ENCODE results near the gene DNAAF3.

DNAAF3 gene

DNA sequence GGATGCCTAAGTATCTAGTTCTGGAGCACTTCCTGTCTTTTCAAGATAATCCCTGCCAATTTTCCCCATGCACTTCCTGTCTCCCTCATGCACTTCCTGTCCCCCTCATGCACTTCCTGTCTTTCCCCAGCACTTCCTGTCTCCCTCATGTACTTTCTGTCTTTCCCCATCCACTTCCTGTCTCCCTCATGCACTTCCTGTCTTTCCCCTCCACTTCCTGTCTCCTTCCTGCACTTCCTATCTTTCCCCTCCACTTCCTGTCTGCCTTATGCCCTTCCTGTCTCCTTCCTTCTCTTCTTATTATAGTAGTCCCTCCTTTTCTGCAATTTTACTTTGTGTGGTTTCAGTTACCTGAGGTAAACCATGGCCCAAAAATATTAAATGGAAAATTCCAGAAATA, 14.4 kb downstream of the DNAAF3 start:
- DNase-seq, result no peak

DNA sequence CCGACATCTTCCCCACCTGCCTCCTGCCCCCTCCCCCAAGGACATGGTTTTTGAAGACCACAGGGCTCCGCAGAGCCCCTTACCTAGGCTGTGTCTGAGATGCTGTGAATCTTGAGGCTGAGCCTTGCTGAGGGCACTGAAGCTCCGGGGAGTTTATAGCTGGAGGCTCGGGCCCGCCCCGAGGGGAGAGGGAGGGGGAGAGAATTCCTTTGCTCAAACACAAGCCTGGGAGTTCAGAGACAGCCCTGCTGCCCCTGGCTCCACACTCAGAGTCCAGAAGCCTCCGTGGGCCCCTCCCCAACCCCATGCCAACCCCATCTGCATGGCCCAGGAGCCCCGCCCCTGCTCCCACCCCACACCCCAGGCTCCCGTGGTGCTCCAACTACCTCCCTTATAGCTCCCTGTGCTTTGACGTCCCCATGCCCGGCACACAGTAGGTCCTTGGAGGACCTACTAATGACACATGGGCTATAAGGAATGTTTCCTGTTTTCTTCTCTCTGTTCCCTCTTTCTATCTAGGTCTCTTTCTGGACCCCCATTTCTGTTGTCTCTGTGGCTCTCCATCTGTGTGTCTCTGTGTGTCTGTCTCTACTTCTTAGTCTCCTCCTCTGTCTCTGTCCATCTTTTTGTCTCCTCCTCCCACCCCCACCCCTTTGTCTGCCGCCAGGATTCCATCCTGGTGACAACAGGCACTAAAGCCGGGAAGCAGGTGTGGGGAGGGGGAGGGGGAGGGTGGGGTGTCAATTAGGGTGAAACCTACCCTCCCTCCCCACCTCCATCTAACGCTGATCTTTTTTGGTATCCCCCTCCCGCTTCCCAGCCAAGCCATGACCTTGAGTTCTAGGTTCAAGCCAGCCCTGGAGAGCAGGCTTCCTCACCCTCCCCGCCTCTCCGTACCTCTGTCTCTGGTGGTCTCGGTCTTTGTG, 17.1 kb downstream of the DNAAF3 start, which contains the start of gene TNNT1:
Gene TNNT1 (minus strand): TSS at position 129 of the 926 bp plus-strand sequence. CDS start 2,049 bp downstream, outside the sequence.
- DNase-seq, result no peak

DNA sequence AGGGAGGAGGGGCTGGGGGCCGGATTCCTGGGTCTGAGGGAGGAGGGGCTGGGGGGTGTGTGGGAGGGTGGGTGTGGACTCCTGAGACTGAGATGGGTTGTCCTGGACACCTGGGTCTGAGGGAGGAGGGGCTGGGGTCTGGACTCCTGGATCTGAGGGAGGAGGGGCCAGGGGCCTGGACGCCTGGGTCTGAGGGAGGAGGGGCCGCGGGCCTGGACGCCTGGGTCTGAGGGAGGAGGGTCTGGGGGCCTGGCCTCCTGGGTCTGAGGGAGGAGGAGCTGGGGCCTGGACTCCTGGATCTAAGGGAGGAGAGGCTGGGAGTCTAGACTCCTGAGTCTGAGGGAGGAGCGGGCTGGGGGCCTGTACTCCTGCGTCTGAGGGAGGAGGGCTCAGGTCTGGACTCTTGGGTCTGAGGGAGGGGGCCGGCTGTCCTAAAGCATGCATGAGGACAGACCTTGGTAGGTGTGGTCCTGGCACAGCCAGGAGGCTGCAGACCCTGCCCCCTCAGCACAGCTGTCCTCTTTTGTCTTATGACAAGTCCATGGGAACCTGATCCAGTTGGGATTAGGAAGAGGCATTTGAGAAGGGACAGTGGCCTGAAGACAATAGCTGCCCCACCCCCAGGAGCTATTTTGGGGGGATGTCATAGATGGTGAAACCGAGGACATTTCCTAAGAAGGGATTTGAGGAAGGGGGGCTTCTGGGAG, 18.7 kb downstream of the DNAAF3 start:
- no peak for DNase-seq

DNA sequence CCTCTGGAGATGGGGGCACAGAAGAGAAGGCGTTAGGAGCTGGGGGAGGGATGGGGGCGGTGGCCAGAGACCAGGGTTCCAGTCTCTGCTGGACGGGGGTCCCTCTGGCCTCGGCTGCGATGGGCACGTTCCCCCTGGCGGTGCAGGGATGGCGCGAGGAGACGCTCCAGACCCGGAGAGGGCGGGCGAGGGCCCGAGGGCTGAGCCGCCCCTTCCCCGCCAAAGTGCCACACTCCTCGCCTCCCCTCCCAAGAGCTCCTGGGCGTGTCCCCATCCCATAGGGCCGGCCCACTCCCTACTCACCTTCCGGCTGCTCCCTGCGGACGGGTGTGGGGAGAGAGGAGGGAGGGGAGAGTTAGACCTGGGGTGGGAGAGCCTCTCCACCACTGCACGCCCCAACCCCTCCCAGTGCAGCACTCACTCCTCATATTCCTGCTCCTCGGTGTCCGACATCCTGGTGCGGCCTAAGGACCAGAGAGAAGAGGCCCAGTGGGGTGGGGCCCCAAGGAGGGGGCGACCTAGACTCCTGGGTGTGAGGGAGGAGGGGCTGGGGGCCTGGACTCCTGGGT, 19.6 kb downstream of the DNAAF3 start:
- DNase-seq, result peak in 1 of 2 experiments; percentile 29

DNA sequence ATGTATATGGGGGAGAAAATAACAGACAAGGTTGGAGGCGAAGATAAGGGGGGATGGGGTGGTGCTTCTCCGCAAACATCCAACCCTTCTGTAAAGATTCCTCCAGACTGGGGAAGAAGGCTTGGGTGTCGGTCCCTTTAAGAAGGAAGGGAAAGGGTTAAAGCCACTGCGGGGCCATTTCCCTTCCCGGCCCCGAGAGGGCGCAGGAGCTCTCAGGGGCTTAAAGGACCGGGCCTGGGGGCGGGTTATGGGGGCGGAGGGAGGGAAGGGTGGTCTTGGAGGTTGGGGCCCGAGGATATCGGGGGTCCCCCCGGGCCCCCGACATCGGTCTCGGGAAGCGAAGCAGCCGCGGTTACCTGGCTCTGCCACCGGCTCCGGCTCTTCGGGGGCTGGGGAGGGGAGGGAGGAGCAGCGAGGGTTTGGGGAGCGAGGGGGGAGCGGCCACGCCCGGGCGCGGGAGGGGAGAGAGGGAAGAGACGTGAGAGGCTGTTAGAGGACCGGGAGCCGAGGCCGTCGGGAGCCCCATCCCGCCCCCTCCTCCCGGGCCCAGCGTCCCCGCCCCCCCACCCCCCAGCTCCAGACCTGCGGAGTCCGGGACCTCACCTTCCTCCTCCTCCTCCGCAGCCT, 20.2 kb downstream of the DNAAF3 start:
- DNase-seq, result no peak

DNA sequence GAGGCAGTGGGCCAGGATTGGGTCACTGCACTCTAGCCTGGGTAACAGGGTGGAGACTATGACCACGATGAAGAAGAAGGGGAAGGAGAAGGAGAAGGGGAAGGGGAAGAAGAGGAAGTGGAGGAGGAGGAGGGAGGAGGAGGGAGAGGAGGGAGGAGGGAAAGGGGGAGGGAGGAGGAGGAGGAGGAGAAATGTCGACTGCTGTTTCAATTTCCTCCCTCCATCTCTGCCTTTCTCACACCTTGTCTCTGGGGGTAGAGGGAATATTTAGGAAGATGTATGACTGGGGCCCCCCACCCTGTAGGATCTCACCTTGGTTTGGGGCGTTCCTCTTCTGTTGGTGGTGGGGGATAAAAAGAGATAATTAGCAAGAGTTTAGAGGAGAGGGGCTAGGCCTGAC, 21.2 kb downstream of the DNAAF3 start:
- no peak for DNase-seq

DNA sequence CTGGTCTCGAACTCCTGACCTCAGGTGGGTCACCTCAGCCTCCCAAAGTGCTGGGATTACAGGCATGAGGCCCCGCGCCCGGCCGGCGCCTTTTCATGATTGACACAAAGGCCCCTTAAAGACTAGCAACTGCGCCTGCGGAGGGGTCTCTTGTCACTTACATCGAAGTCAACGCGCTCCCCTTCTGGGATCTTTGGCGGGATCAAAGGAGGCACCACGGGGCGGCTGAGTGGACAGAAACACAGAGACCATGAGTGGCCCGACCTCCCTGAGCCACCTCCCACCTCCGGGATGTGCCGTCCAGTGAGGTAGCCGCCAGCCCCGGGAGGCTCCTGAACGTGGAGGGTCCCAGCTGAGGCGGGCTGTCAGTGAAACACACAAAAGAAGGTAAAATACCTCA, 24.7 kb downstream of the DNAAF3 start:
- no peak for DNase-seq

DNA sequence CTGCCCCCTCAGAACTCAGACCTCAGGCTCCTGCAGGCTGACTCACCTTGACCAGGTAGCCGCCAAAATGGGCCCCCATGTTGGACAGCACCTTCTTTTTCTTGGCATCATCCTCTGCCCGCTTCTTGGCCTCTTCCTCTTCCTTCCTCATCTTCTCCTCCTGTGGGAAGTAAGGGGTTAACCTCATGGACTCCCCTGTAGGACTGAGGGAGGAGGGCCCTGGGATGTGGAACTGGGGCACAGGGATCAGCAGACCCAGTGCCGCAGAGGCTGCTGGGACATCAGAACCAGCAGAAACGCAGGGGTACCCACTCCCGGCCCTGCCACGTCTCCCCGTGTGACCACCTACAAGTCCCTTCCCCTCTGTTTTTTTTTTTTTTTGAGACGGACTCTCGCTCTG, 28.5 kb downstream of the DNAAF3 start:
- no peak for DNase-seq

DNA sequence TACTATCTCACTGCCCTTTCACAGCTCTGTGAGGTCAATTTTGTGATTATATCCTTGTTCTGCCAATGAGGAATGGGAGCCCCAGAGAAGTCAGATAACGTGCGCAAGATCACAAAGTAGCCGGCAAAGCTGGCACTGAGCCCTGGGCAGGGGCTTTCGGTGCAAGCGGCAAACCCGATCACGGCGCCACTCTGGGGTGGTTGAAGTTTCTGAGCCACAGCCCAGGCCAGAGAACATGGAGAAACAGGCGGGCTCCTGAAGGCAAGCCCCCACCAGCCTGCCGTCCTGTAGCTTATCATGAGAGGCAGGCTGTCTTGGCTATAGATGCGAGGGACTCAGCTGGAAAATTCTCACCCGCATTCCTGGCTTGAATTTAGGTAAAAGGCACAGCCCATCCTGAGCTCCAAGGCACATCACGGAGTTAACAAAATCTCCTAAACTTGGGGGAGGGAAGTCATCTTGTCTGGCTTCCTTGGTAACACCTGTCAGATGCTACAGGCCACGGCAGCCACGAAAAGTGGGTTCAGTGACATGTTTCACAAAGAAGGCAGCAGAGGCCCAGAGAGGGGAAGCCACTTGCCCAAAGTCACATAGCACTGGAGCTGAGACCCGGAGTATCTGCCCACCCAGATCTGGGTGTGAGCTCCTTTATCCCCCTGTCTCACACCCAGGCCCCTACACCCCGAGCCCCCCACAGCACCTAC, 29.9 kb downstream of the DNAAF3 start:
- DNase-seq, result no peak

DNA sequence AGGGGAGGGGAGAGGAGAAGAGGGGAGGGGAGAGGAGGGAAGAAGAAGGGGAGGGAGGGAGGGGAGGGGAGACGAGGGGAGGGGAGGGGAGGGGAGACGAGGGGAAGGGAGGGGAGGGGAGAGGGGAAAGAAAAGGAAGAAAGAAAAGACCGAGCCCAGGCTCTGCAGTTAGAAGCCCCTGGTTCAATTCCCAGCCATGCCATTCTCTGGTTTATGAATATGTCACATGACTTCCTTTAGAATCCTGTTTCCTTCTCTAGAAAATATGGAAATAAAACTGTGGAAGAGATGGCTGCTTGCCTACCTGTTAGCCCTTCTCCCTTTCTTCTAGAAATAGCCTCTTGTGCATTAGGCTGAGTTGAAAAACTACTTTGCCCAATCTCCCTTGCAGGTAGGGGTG, 31.7 kb downstream of the DNAAF3 start:
- DNase-seq, result no peak

DNA sequence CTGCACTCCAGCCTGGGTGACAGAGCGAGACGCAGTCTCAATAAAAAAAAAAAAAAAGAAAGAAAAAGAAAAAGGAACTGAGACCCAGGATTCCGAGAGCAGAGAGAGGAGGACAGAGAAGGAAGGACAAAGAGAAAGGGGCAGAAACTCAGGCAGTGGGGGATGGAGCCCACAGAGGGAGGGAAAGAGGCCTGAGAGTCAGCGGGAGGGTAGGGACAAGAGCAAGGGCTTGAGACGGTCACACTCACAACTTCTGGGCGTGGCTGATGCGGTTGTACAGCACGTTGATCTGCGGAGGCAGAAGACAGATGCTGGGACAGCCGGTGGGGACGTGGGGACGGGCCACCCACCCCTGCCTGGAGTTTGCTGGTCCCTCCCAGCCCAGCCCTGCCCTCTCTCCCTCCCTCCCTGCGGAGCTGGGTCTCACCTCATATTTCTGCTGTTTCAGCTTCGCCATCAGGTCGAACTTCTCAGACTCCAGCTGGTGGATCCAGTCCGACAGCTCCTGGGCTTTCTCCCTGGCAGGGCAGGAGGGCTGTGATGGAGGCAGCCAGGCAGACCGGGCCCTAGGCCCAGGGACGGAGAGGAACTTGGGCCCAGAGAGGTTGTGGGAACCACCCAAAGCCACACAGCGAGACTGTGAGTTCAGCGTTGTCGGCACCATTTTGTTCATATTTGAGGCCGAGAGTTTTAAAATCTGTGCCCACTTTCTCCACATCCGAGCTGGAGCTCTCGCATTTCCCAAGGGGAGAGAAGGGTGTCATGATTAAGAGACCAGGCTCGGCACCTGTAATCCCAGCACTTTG, 32.6 kb downstream of the DNAAF3 start:
- no peak for DNase-seq

DNA sequence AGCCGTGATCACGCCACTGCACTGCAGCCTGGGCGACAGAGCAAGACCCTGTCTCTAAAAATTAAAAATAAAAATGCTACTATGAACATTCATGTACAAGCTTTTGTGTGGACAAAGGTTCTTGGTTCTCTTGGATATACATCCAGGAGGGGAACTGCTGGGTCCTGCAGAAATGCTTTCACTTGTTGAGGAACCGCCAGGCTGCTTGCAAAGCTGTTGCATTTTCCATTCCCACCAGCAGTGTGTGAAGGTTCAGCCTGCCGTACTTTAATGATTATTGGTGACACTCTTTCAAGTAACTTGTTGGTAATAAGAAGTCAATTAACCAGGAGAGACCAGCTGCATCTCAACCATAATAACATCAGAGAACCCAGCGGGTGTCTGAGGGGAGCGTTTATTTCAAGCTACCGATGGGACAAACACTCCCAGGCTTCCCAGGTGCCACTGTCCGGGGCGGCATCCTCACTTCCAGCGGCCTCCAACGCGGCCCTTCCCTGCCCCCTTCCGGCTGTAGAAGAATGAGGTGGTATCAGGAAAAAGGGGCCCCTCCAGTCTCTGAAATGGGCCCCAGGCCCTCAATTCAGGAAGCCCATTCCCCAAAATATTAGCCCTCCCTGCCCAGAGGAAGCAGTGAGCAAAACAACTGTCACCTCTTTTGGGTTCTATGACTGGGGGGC, 33.8 kb downstream of the DNAAF3 start:
- DNase-seq, result no peak

DNA sequence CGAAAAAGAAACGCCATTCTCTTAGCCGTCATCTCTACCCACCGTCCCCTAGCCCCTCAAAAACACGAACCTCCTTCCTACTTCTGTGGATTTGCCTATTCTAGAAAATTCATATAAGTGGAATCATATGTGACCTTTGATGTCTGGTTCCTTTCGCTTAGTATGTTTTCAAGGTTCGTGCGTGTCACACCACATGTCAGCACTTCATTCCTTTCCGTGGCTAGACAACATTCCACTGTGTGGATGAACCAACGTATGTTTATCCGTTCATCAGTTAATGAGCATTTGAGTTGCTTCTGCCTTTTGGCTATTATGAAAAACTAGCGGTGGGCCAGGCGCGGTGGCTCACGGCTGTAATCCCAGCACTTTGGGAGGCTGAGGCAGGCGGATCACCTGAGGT, 35.0 kb downstream of the DNAAF3 start:
- no peak for DNase-seq

DNA sequence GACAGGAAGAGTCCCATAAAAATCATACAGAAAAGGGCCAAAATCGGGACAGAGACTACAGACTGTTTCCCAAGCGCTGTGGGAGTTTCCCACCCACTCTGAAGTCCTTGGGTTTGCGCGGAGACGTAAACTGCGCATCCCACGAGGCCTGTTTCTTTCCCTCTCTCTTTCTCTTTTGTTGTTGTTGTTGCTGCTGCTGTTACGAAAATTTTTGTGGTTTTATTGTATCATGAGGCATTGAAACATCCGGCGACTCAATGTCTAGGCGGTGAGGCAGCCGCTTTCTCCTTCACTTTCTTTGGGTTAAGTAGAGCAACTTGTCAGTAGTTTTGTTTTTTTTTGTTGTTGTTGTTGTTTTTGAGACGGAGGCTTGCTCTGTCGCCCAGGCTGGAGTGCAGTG, 47.4 kb downstream of the DNAAF3 start:
- DNase-seq, result no peak

DNA sequence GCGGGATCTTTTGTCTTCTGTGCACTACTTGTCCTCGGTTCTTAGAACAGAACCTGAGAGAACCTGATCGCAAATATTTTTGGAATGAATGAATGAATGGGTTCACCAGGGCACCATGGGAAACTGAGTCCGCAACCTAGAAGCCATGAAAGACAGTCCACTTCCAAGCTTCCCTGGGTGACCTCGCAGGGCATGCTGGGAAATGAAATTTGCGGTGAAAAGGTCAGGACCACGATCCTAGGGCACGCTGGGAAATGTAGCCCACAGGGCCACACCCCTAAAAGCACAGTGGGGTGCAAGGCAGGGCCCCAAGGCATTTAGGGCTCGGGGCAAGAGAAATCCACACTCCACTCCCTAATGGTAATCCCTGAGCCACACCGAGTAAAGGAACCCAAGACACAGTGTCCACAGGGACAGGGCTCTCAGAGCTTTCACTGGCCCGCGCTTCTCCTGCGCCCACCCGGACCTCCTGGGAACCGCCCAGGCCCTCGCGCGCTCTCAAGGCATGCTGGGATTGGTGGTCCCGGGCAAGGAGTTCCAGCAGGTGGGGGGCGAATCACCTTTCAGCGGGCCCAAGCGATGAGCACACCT, 47.9 kb downstream of the DNAAF3 start:
- no peak for DNase-seq

DNA sequence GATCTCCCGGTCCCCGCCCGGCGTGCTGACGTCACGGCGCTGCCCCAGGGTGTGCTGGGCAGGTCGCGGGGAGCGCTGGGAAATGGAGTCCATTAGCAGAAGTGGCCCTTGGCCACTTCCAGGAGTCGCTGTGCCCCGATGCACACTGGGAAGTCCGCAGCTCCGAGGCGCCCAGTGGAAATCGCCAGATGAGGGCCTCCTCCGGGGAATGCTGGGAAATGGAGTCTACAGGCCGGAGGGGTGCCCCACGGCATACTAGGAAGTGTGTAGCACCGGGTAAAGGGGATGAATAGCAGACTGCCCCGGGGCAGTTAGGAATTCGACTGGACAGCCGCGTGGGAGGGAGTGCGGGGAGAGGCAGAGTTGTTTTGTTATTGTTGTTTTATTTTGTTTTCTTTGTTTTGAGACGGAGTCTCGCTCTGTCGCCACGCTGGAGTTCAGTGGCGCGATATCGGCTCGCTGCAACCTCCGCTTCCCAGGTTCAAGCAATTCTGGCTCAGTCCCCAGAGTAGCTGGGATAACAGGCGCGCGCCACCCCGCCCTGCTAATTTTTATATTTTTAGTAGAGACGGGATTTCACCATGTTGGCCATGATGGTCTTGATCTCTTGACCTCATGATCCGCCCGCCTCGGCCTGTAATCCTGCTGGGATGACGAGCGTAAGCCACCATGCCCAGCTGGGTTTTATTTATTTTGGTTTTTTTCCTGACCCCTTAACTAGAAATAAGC, 48.6 kb downstream of the DNAAF3 start:
- peak; percentile 81 to 99 for DNase-seq

DNA sequence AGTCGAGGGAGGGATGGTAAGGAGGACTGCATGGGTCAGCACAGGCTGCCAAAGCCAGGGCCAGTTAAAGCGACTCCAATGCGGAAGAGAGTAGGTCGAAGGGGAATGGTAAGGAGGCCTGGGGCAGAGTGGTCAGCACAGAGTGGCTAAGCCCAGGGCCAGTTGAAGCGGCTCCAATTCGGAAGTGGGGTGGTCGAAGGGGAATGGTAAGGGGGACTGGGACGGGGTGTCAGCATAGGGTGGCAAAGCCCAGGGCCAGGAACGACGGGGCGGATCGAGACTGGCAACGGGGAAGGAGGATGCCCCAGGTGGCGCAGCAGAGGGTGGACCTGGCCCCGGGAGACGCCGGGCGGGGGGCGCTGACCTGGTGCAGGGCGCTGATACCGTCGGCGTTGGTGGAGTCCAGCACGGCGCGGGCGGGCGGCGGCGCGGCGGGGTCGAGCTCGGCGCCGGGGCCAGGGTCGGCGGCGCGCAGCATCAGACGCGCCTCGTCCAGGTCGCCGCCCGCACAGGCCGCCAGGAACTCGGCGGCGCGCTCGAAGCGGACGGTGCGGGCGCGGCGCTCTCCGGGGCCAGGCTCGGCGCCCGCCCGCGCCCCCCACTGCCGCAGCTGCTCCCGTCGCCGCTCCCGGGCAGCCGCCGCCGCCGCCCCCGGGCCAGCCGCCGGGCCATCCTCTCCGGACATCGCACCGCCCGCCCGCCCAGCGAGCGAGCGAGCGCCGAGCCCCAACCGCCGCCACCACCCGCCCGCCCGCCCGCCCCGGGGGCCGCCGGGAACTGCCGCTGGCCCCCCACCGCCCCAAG, 49.4 kb downstream of the DNAAF3 start, which contains the start of gene PPP1R12C:
Gene PPP1R12C (minus strand): TSS at position 779 of the 804 bp plus-strand sequence. CDS start 94 bp downstream, at position 685.
- DNase-seq, result no peak

DNA sequence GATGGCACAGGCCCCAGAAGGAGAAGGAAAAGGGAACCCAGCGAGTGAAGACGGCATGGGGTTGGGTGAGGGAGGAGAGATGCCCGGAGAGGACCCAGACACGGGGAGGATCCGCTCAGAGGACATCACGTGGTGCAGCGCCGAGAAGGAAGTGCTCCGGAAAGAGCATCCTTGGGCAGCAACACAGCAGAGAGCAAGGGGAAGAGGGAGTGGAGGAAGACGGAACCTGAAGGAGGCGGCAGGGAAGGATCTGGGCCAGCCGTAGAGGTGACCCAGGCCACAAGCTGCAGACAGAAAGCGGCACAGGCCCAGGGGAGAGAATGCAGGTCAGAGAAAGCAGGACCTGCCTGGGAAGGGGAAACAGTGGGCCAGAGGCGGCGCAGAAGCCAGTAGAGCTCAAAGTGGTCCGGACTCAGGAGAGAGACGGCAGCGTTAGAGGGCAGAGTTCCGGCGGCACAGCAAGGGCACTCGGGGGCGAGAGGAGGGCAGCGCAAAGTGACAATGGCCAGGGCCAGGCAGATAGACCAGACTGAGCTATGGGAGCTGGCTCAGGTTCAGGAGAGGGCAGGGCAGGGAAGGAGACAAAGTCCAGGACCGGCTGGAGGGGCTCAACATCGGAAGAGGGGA, 50.1 kb downstream of the DNAAF3 start:
- DNase-seq, result no peak
